Keratinocyte (primary cell): ENCODE measurements around the gene NFIL3. TPM values are rescaled to one million over a fixed set of nuclear protein-coding genes. Genes with fewer than 3 reads are reported as not detected.

ENCODE experiments used
- DNase-seq: peaks from one replicate; pipeline ENCODE4 v3.0.0-alpha.2; 2011; ENCODE audit warnings: low read depth, missing footprints, low spot score
- FAIRE-seq: peaks from 2 replicates; lab custom pipeline; 2011; peaks lifted over from hg19 to GRCh38; lab: Jason Lieb, UNC
- H2AFZ ChIP-seq: 2 replicates; pipeline ENCODE4 v1.6.0; 2012; ENCODE audit warnings: low read length, control low read depth, inconsistent platforms; ENCODE audit not compliant: control insufficient read depth
- H3K27ac ChIP-seq: 2 replicates; pipeline ENCODE4 v1.5.1; 2011; ENCODE audit warnings: low read length; ENCODE audit not compliant: control insufficient read depth, insufficient read depth
- H3K27me3 ChIP-seq: 3 replicates; pipeline ENCODE4 v1.6.0; 2011; ENCODE audit warnings: low read length; ENCODE audit not compliant: control insufficient read depth, insufficient read depth; ENCODE audit errors: extremely low read depth
- H3K36me3 ChIP-seq, 2 experiments: 2 replicates in 1 of 2; 3 replicates in 1 of 2; pipeline ENCODE4 v1.5.1; 2011; ENCODE audit warnings: low read length in 2 of 2, mild to moderate bottlenecking in 1 of 2; ENCODE audit not compliant: control insufficient read depth in 2 of 2, insufficient read depth in 2 of 2; ENCODE audit errors: extremely low read depth in 1 of 2
- H3K4me1 ChIP-seq: 3 replicates; pipeline ENCODE4 v1.5.1; 2011; ENCODE audit warnings: low read length; ENCODE audit not compliant: control insufficient read depth, insufficient read depth; ENCODE audit errors: extremely low read depth
- H3K4me2 ChIP-seq: 3 replicates; pipeline ENCODE4 v1.6.0; 2011; ENCODE audit warnings: low read depth, low read length; ENCODE audit not compliant: control insufficient read depth, insufficient read depth; ENCODE audit errors: extremely low read depth
- H3K4me3 ChIP-seq, 3 experiments: fragments of 200-600 bp in 1 of 3; sonication (generic) in 1 of 3; 2 replicates in 2 of 3; 3 replicates in 1 of 3; pipeline ENCODE4 v1.5.1; 2011 to 2016; ENCODE audit warnings: low read length in 3 of 3, mild to moderate bottlenecking in 3 of 3, control low read depth in 2 of 3, inconsistent platforms in 1 of 3, low read depth in 1 of 3, mixed read lengths in 1 of 3, mixed run types in 1 of 3, moderate library complexity in 1 of 3; ENCODE audit not compliant: control insufficient read depth in 2 of 3, insufficient read depth in 2 of 3; ENCODE audit errors: extremely low read depth in 1 of 3
- H3K79me2 ChIP-seq: 2 replicates; pipeline ENCODE4 v1.6.0; 2012; ENCODE audit warnings: low read length; ENCODE audit not compliant: control insufficient read depth, insufficient read depth
- H3K9ac ChIP-seq: 3 replicates; pipeline ENCODE4 v1.6.0; 2011; ENCODE audit warnings: low read length; ENCODE audit not compliant: control insufficient read depth, insufficient read depth; ENCODE audit errors: extremely low read depth
- H3K9me1 ChIP-seq: 3 replicates; pipeline ENCODE4 v1.6.0; 2011; ENCODE audit warnings: low read length; ENCODE audit not compliant: control insufficient read depth, insufficient read depth; ENCODE audit errors: extremely low read depth
- H3K9me3 ChIP-seq: 2 replicates; pipeline ENCODE4 v1.5.1; 2012; ENCODE audit warnings: low read depth, low read length; ENCODE audit not compliant: control insufficient read depth
- H4K20me1 ChIP-seq: 3 replicates; pipeline ENCODE4 v1.6.0; 2011; ENCODE audit warnings: low read length; ENCODE audit not compliant: control insufficient read depth, insufficient read depth; ENCODE audit errors: extremely low read depth
- CTCF ChIP-seq, 3 experiments: IDR thresholded peaks in 1 of 3; conservative IDR thresholded peaks in 1 of 3; optimal IDR thresholded peaks in 1 of 3; 2 replicates in 2 of 3; 3 replicates in 1 of 3; pipeline versions ENCODE3 to v1.5.1; 2011; ENCODE audit warnings: low read length in 3 of 3, mild to moderate bottlenecking in 3 of 3, moderate library complexity in 2 of 3, control low read depth in 1 of 3, inconsistent platforms in 1 of 3; ENCODE audit not compliant: insufficient read depth in 2 of 3; ENCODE audit errors: extremely low read depth in 1 of 3
- EZH2 ChIP-seq: IDR thresholded peaks from one replicate; pipeline ENCODE4 v1.6.1; 2012; ENCODE audit warnings: inconsistent platforms, mild to moderate bottlenecking, low read length, moderate library complexity
- dilution Hi-C: fragments of 300-500 bp; cut with MboI; formaldehyde crosslinking; loops from one replicate; pipeline ENCODE4 v1.7.0; 2020; ENCODE audit warnings: low sequenced_read_pairs; ENCODE audit not compliant: extremely low pct_ligation_motif_present
- polyA plus RNA-seq, 5 experiments: library from polyadenylated mRNA; depleted of rRNA in 3 of 5; stranded (reverse) in 3 of 5; stranded (forward) in 1 of 5; unstranded in 1 of 5; fragments of >200 nt; gene quantifications; 1 replicate in 1 of 5; 2 replicates in 3 of 5; 3 replicates in 1 of 5; pipeline versions ENCODE4 v1.2.1 to v1.2.3, GENCODE V29; 2011 to 2012; ENCODE audit warnings: missing spikeins in 2 of 5, low read depth in 1 of 5, low replicate concordance in 1 of 5

NFIL3 gene
- polyA plus RNA-seq, 1 donor (not counting 4 experiments of a cell fraction or from before 2014, with no cell fraction given): 9.3 TPM

GRCh38 chr9:91392435-91392834, 31.2 kb downstream of the NFIL3 start:
- Histone ChIP-seq H3K27ac (no peak overlapping the region), H3K9me1 (no peaks in the 10 kb centered on the region), H3K4me3 (no peak overlapping the region), H2AFZ (no peak overlapping the region), H3K9ac (no peak overlapping the region), H4K20me1 (no peaks in the 10 kb centered on the region), H3K4me2 (no peak overlapping the region), H3K9me3 (no peaks in the 10 kb centered on the region), H3K27me3 (no peaks in the 10 kb centered on the region), H3K79me2 (no peaks in the 10 kb centered on the region), H3K36me3 (no peaks in the 10 kb centered on the region), H3K4me1 (peaks cover 20% of the 10 kb centered on the region)
- FAIRE-seq: no peak
- dilution Hi-C loops: no loop called here
- no peak for TF ChIP-seq EZH2
- TF ChIP-seq CTCF (optimal IDR thresholded peaks at IDR 0.05 in 1 of 3, IDR thresholded peaks at IDR 0.05 in 1 of 3, conservative IDR thresholded peaks at IDR 0.05 in 1 of 3; ENCODE audit: extremely low read depth in 1 of 3, insufficient read depth in 2 of 3, low read length in 3 of 3): no peak
- no peak for DNase-seq

GRCh38 chr9:91391818-91392217, 31.8 kb downstream of the NFIL3 start:
- H3K27ac ChIP-seq: no peak overlapping the region
- dilution Hi-C loops: no loop called here
- no peaks in the 10 kb centered on the region for H3K36me3 ChIP-seq
- TF ChIP-seq CTCF (optimal IDR thresholded peaks at IDR 0.05 in 1 of 3, IDR thresholded peaks at IDR 0.05 in 1 of 3, conservative IDR thresholded peaks at IDR 0.05 in 1 of 3; ENCODE audit: extremely low read depth in 1 of 3, insufficient read depth in 2 of 3, low read length in 3 of 3) (no peak), EZH2 (no peak)
- no peaks in the 10 kb centered on the region for H4K20me1 ChIP-seq
- no peaks in the 10 kb centered on the region for H3K79me2 ChIP-seq
- H2AFZ ChIP-seq: no peak overlapping the region
- H3K9me3 ChIP-seq: no peaks in the 10 kb centered on the region
- peaks cover 20% of the 10 kb centered on the region for H3K4me1 ChIP-seq
- no peak overlapping the region for H3K9ac ChIP-seq
- no peak for FAIRE-seq
- no peaks in the 10 kb centered on the region for H3K9me1 ChIP-seq
- no peak overlapping the region for H3K4me2 ChIP-seq
- no peaks in the 10 kb centered on the region for H3K27me3 ChIP-seq
- DNase-seq: no peak
- no peak overlapping the region for H3K4me3 ChIP-seq
